GM18508 (cell line): Measurements from ENCODE around the gene CCNB3.
"Not testable (repeated sequence)": the region's sequence is repeated elsewhere in the genome, so short reads cannot be mapped to it uniquely, and the experiment has no call there.

ENCODE experiments used
- ATAC-seq: cut with Tn5 transposase; IDR thresholded peaks from one replicate; pipeline ENCODE4 v1.9.1; 2021; ENCODE audit warnings: moderate number of reproducible peaks; ENCODE audit not compliant: insufficient read depth, unreplicated experiment

The CCNB3 gene

GRCh38 chrX:50332668-50333067, 128.1 kb downstream of the CCNB3 start:
- ATAC-seq = not testable (repeated sequence)

GRCh38 chrX:50333308-50333707, 128.7 kb downstream of the CCNB3 start:
- no peak for ATAC-seq

GRCh38 chrX:50343917-50344316, 139.4 kb downstream of the CCNB3 start:
- no peak for ATAC-seq

DNA sequence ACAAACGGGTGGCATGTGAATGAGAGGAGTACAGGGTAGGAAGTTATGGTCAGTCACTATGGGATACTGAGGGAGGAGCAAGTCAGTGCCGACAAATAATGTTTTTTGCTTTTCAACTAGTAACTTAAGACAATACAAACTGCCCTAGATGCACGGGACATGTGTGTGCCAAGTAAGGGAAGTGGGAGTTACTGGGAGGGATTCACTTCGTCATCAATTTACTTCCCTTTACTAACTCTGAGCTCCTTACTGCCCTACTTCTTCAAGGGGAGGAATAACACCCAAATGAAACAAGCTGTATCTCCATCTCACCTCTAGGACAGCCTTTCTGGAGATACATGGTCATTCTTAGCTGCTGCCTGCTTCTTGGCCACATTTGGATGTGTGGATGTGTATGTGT, 168.4 kb downstream of the CCNB3 start:
- ATAC-seq = no peak

GRCh38 chrX:50375481-50376267, 171.1 kb downstream of the CCNB3 start:
- ATAC-seq = no peak

DNA sequence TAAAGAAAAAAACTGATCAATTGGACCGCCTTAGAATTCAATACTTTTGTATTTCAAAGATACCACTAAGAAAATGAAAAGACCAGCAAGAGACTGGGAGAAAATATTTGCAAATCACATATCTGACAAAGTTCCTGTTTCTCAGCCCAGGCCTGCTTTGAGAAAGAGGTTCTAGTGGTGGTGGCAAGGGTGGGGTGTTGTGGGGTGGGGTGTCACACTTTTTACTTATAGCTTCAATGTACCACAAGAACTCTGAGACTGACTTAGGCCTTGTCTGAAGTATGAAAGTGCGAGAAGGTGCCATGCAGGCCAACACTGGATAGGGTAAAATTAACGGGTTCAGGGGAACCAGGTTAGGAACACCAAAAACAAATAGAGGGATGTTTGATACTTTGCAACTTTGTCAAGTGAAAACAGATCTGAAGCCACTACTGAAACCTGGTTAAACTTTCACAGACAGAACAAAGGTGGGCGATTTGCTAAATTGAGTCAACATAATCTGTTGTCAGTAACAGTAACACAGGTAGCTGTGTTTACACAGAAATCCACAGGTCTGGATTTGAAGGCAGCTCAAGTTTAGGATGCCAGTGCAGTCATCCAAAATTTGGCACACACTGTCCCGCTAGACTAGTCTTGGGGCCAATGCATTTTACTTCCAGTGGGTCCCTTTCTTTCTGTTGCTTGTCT, 177.3 kb downstream of the CCNB3 start:
- ATAC-seq = no peak

GRCh38 chrX:50386520-50386919, 182.0 kb downstream of the CCNB3 start:
- ATAC-seq = no peak

DNA sequence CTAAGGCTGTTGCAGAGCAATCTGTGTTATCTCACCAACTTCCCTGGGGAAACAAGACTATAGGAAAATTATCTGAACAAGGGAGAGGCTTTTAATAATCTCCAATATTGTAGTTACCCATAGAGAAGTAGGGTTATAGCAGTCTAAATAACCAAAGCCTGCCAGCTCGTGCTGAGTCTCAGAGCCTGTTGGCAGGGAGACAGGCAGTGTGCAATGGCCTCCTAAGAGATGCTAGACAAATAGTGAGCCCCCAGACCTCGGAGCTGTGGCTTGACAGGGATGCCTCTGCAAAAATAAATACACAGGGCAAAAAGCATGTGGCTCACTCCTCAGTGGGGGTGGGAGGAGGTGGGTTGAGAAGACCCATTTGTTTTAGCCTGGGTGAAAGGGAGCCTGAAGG, 189.3 kb downstream of the CCNB3 start:
- no peak for ATAC-seq
